Stimulated activated CD4-positive, alpha-beta T cell treated with anti-CD3 and anti-CD28 coated beads, Interleukin-1b, Interleukin-23, amount 100 ng/mL, for 4 hours (primary cell): ENCODE data around the gene RSPRY1.
"Not testable (repeated sequence)": the region's sequence is repeated elsewhere in the genome, so short reads cannot be mapped to it uniquely, and the experiment has no call there.

Experiments
- DNase-seq, 2 donors: peaks; one replicate each; pipeline ENCODE4 v3.0.0-alpha.2; 2020; ENCODE audit warnings: low read depth in 2 of 2

Gene RSPRY1

GRCh38 chr16:57271867-57272495 lies 85.9 kb downstream of the RSPRY1 start:
- DNase-seq = no peak

GRCh38 chr16:57273359-57273758 lies 87.2 kb downstream of the RSPRY1 start:
- no peak for DNase-seq

- DNase-seq = no peak
Observed at GRCh38 chr16:57273826-57274225, 87.7 kb downstream of the RSPRY1 start.

- not testable (repeated sequence) for DNase-seq
Observed at GRCh38 chr16:57275946-57276345, 89.8 kb downstream of the RSPRY1 start.

GRCh38 chr16:57276596-57276995 lies 90.5 kb downstream of the RSPRY1 start:
- no peak for DNase-seq

GRCh38 chr16:57277586-57277985 lies 91.5 kb downstream of the RSPRY1 start:
- DNase-seq = no peak

GRCh38 chr16:57278494-57278893 lies 92.4 kb downstream of the RSPRY1 start:
- DNase-seq = no peak

GRCh38 chr16:57279780-57280638 lies 93.9 kb downstream of the RSPRY1 start:
- no peak for DNase-seq

GRCh38 chr16:57281791-57282190 lies 95.7 kb downstream of the RSPRY1 start:
- DNase-seq = no peak

GRCh38 chr16:57282510-57283213 lies 96.5 kb downstream of the RSPRY1 start:
- DNase-seq = no peak

GRCh38 chr16:57283214-57283958 lies 97.3 kb downstream of the RSPRY1 start:
- DNase-seq = no peak

- DNase-seq = no peak
Observed at GRCh38 chr16:57283959-57284208, 97.8 kb downstream of the RSPRY1 start.

- DNase-seq = peak in 1 of 2 donors; percentile 56
Observed at GRCh38 chr16:57284209-57284951, 98.3 kb downstream of the RSPRY1 start, which contains the start of gene PLLP. TSS of gene PLLP (minus strand) at chr16:57284672. CDS start at chr16:57284540, 132 bp downstream.

- DNase-seq = no peak
Observed at GRCh38 chr16:57284952-57285363, 98.8 kb downstream of the RSPRY1 start.

GRCh38 chr16:57285379-57285778 lies 99.2 kb downstream of the RSPRY1 start:
- DNase-seq = no peak

- DNase-seq = no peak
Observed at GRCh38 chr16:57289391-57290257, 103.5 kb downstream of the RSPRY1 start.
